Fibroblast of the aortic adventitia (primary cell): ENCODE measurements around the gene CXCL3. TPM values are rescaled to one million over a fixed set of nuclear protein-coding genes. Genes with fewer than 3 reads are reported as not detected.

Source experiments
- DNase-seq: peaks from one replicate; pipeline ENCODE4 v3.0.0-alpha.2; 2010; ENCODE audit warnings: low read depth
- H3K4me3 ChIP-seq: 2 replicates; pipeline ENCODE4 v1.5.1; 2011; ENCODE audit warnings: low read depth, mild to moderate bottlenecking, control low read depth, low read length, moderate library complexity
- total RNA-seq: library from RNA; depleted of rRNA; stranded (reverse); fragments of >200 nt; gene quantifications from 2 replicates; pipeline ENCODE4 v1.2.3, GENCODE V29; 2012; ENCODE audit warnings: low replicate concordance
- TF ChIP-seq, protein P1 (sequence below): IDR thresholded peaks from 2 replicates; pipeline ENCODE4 v1.5.1; 2011; ENCODE audit warnings: mild to moderate bottlenecking, low read length, control low read depth, inconsistent platforms; ENCODE audit not compliant: insufficient read depth

Gene CXCL3
- total RNA-seq, 1 donor: 0.09 TPM

DNA sequence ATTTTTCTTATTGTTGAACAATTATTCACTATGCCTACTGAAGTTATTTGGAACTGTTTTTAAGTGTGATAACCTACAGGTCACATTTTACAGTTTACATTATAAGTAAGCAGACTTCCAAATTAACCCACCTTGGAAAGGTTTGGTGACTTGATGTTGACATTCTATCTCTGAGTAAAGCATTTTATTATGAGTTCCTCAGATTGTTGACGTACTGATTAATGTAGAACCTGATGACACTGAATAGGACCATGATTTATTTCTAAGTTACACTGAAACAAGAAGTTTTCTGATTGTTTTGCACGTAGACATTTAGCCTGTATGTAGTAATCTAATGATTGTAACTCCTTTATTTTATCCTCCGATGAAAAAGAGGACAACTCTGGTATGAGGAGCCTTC is 17.0 kb upstream of the CXCL3 start:
- TF ChIP-seq, protein P1, sequence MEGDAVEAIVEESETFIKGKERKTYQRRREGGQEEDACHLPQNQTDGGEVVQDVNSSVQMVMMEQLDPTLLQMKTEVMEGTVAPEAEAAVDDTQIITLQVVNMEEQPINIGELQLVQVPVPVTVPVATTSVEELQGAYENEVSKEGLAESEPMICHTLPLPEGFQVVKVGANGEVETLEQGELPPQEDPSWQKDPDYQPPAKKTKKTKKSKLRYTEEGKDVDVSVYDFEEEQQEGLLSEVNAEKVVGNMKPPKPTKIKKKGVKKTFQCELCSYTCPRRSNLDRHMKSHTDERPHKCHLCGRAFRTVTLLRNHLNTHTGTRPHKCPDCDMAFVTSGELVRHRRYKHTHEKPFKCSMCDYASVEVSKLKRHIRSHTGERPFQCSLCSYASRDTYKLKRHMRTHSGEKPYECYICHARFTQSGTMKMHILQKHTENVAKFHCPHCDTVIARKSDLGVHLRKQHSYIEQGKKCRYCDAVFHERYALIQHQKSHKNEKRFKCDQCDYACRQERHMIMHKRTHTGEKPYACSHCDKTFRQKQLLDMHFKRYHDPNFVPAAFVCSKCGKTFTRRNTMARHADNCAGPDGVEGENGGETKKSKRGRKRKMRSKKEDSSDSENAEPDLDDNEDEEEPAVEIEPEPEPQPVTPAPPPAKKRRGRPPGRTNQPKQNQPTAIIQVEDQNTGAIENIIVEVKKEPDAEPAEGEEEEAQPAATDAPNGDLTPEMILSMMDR: no peak
- no peak overlapping the region for H3K4me3 ChIP-seq
- DNase-seq: no peak

- TF ChIP-seq, protein P1: no peak
- no peak for DNase-seq
- no peak overlapping the region for H3K4me3 ChIP-seq
These were observed 16.6 kb upstream of the CXCL3 start for GRCh38 chr4:74055096-74055495.

DNA sequence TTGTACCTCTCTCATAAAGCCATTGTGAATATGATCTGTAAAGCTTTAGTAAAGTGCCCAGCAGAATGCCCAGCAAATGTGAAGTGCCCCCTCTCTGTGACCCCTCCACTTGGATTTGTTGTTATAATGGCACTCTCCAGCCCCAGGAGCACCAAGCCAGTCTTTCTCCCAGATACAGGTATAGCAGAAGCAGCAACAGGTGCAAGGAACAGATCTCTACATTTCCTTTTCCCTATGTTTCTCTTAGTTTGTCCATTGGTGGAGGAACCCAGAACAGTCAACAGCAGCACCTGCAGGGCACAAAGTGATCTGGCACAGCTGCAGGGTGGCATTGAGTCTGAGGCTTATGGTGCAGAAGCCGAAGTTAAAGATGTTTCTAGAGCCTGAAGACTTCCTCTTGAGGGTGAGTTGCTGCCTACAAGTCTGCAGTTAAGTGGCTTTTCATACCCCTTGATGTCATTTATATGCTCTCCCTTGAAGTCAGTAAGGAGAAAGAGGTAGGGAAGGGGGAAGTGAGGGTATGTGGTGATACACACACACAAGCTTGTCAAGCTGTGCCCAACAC is 16.1 kb upstream of the CXCL3 start:
- TF ChIP-seq, protein P1: no peak

DNA sequence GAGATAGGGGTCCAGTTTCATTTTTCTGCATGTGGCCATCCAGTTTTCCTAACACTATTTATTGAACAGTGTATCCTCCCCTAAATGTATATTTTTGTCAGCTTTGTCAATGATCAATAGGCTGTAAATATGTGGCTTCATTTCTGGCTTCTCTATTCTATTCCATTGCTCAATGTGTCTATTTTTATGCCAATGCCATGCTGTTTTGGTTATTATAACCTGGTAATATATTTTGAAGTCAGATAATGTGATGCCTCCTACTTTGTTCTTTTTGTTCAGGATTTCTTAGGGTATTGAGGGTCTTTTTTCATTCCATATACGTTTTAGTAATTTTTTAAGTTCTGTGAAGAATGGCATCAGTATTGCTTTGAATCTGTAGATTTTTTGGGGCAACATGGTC is 8.7 kb upstream of the CXCL3 start:
- no peak for DNase-seq
- H3K4me3 ChIP-seq: no peak overlapping the region
- TF ChIP-seq, protein P1: no peak

More for the DNA sequence above, 16.1 kb upstream of the CXCL3 start:
- H3K4me3 ChIP-seq: no peak overlapping the region
- no peak for DNase-seq

- DNase-seq: no peak
- TF ChIP-seq, protein P1: no peak
- H3K4me3 ChIP-seq: no peak overlapping the region
These were observed 7.3 kb upstream of the CXCL3 start for GRCh38 chr4:74045772-74046171.

DNA sequence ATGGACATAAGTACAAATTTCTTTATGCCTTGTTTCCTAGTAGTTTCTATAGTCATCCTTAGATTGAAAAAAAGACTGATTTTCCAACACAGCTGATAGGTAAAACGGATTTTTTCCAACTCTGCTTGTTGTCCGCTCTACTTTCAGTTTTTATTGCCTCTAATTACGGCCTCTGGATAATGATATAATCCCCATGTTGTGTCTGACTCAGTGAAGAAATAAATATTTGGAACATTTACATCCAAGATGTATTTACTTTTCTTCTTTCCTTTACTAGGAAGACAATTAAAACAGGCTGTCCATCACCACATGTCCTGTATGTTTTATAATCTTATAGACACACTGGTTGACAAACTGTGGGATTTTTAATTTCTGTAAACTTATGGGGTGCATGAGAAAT is 6.8 kb upstream of the CXCL3 start:
- TF ChIP-seq, protein P1: no peak
- DNase-seq: no peak
- no peak overlapping the region for H3K4me3 ChIP-seq

- DNase-seq: no peak
- H3K4me3 ChIP-seq: no peak overlapping the region
- TF ChIP-seq, protein P1: no peak
These were observed 6.2 kb upstream of the CXCL3 start for GRCh38 chr4:74044677-74045076.
